WTC11 (cell line): ENCODE data around the gene C13orf46. TPM values are rescaled to one million over a fixed set of nuclear protein-coding genes. Genes with fewer than 3 reads are reported as not detected.

Experiments used
- ATAC-seq: fragments of 200-7000 bp; cut with Tn5 transposase; 2 replicates; pipeline ENCODE4 v1.10.0; 2021; ENCODE audit warnings: mild to moderate bottlenecking, moderate library complexity
- CTCF ChIA-PET: fragments of 300-600 bp; sonication (Branson Sonifier 250); formaldehyde crosslinking; loops from one replicate; lab custom pipeline; 2021; ENCODE audit warnings: antibody characterized with exemption; lab: Charles Lee
- POLR2A ChIA-PET: fragments of 350-600 bp; sonication (Branson Sonifier 250); formaldehyde crosslinking; loops from one replicate; lab custom pipeline; 2021; ENCODE audit warnings: antibody characterized with exemption; lab: Charles Lee
- DNase-seq: peaks from one replicate; pipeline ENCODE4 v3.0.0; 2021; ENCODE audit warnings: low spot score
- H3K27ac Mint-ChIP-seq: 2 replicates; pipeline ENCODE4 v1.8.0; 2021; ENCODE audit warnings: mixed read lengths
- H3K27me3 Mint-ChIP-seq: 2 replicates; pipeline ENCODE4 v1.8.0; 2021; ENCODE audit warnings: low read depth, mild to moderate bottlenecking, moderate library complexity, mixed read lengths
- H3K36me3 Mint-ChIP-seq: 2 replicates; pipeline ENCODE4 v1.8.0; 2021; ENCODE audit warnings: mixed read lengths
- H3K4me1 Mint-ChIP-seq: 2 replicates; pipeline ENCODE4 v1.8.0; 2022; ENCODE audit warnings: mixed read lengths
- H3K4me3 Mint-ChIP-seq: 2 replicates; pipeline ENCODE4 v1.8.0; 2021; ENCODE audit warnings: mild to moderate bottlenecking, moderate library complexity, mixed read lengths
- H3K9me3 Mint-ChIP-seq: 2 replicates; pipeline ENCODE4 v1.8.0; 2021; ENCODE audit warnings: mixed read lengths
- AFF4 ChIP-seq: sonication (generic); formaldehyde crosslinking; IDR thresholded peaks from 2 replicates; pipeline ENCODE4 v1.8.1; 2023; ENCODE audit warnings: mild to moderate bottlenecking, missing genetic modification reagents, borderline replicate concordance
- ATF1 ChIP-seq: sonication (generic); formaldehyde crosslinking; IDR thresholded peaks from 2 replicates; pipeline ENCODE4 v1.8.1; 2023; ENCODE audit warnings: mild to moderate bottlenecking, moderate library complexity, missing genetic modification reagents
- CREM ChIP-seq: sonication (generic); formaldehyde crosslinking; IDR thresholded peaks from 2 replicates; pipeline ENCODE4 v1.8.1; 2022; ENCODE audit warnings: mild to moderate bottlenecking, missing genetic modification reagents, moderate library complexity
- FOXP1 ChIP-seq: sonication (generic); formaldehyde crosslinking; IDR thresholded peaks from 2 replicates; pipeline ENCODE4 v1.8.0; 2022; ENCODE audit warnings: missing genetic modification reagents, mild to moderate bottlenecking, moderate library complexity, borderline replicate concordance
- KAT7 ChIP-seq: sonication (generic); formaldehyde crosslinking; IDR thresholded peaks from 2 replicates; pipeline ENCODE4 v1.8.1; 2023; ENCODE audit warnings: missing genetic modification reagents, mild to moderate bottlenecking, borderline replicate concordance
- NFATC4 ChIP-seq: fragments of 250-450 bp; sonication (Bioruptor Pico); IDR thresholded peaks from 2 replicates; pipeline ENCODE4 v1.9.0; 2021; ENCODE audit warnings: mild to moderate bottlenecking
- NR1H2 ChIP-seq: sonication (generic); formaldehyde crosslinking; IDR thresholded peaks from 2 replicates; pipeline ENCODE4 v1.9.0; 2021; ENCODE audit warnings: mild to moderate bottlenecking, moderate library complexity, missing genetic modification reagents
- NR2C2 ChIP-seq: sonication (generic); formaldehyde crosslinking; IDR thresholded peaks from 2 replicates; pipeline ENCODE4 v1.8.0; 2022; ENCODE audit warnings: mild to moderate bottlenecking, missing genetic modification reagents
- RORB ChIP-seq: fragments of 250-450 bp; sonication (Bioruptor Pico); IDR thresholded peaks from 2 replicates; pipeline ENCODE4 v1.9.0; 2021; ENCODE audit warnings: mild to moderate bottlenecking
- SOX15 ChIP-seq: fragments of 250-450 bp; sonication (Bioruptor Pico); IDR thresholded peaks from 2 replicates; pipeline ENCODE4 v1.9.0; 2021; ENCODE audit warnings: mild to moderate bottlenecking
- SP1 ChIP-seq: sonication (generic); formaldehyde crosslinking; conservative IDR thresholded peaks from 2 replicates; pipeline ENCODE4 v1.8.1; 2022; ENCODE audit warnings: missing genetic modification reagents
- TCF7 ChIP-seq: sonication (generic); formaldehyde crosslinking; IDR thresholded peaks from 2 replicates; pipeline ENCODE4 v1.8.0; 2022; ENCODE audit warnings: mild to moderate bottlenecking, low read depth, missing genetic modification reagents, moderate library complexity
- ZNF219 ChIP-seq: sonication (generic); formaldehyde crosslinking; IDR thresholded peaks from 2 replicates; pipeline ENCODE4 v1.8.0; 2023; ENCODE audit warnings: missing genetic modification reagents, mild to moderate bottlenecking, borderline replicate concordance
- ZNF416 ChIP-seq: fragments of 250-450 bp; sonication (Bioruptor Pico); IDR thresholded peaks from 2 replicates; pipeline ENCODE4 v1.9.0; 2021; ENCODE audit warnings: mild to moderate bottlenecking, inconsistent platforms
- ZNF423 ChIP-seq: fragments of 250-450 bp; sonication (Bioruptor Pico); IDR thresholded peaks from 2 replicates; pipeline ENCODE4 v2.1.2; 2022; ENCODE audit warnings: mild to moderate bottlenecking, moderate library complexity
- ZNF671 ChIP-seq: fragments of 250-450 bp; sonication (Bioruptor Pico); IDR thresholded peaks from 2 replicates; pipeline ENCODE4 v1.8.0; 2021; ENCODE audit warnings: mild to moderate bottlenecking
- total RNA-seq: library from RNA; stranded (reverse); gene quantifications from 3 replicates; pipeline ENCODE4 v1.2.3, GENCODE V29; 2021
- TF ChIP-seq, protein P1 (sequence below): sonication (generic); formaldehyde crosslinking; IDR thresholded peaks from 2 replicates; pipeline ENCODE4 v1.8.1; 2023; ENCODE audit warnings: mild to moderate bottlenecking, missing genetic modification reagents, moderate library complexity
- TF ChIP-seq, protein P2 (sequence below): fragments of 250-450 bp; sonication (Bioruptor Pico); conservative IDR thresholded peaks from 2 replicates; pipeline ENCODE4 v1.9.0; 2021; ENCODE audit warnings: mild to moderate bottlenecking

Gene C13orf46
- total RNA-seq, 1 experiment from 2014 or later: 0.50 TPM

- TF ChIP-seq, protein P1, sequence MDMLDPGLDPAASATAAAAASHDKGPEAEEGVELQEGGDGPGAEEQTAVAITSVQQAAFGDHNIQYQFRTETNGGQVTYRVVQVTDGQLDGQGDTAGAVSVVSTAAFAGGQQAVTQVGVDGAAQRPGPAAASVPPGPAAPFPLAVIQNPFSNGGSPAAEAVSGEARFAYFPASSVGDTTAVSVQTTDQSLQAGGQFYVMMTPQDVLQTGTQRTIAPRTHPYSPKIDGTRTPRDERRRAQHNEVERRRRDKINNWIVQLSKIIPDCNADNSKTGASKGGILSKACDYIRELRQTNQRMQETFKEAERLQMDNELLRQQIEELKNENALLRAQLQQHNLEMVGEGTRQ (CRISPR knock-in tag): no peak
Measured at GRCh38 chr13:113965968-113966884, 7.7 kb downstream of the C13orf46 start (continued).

DNA sequence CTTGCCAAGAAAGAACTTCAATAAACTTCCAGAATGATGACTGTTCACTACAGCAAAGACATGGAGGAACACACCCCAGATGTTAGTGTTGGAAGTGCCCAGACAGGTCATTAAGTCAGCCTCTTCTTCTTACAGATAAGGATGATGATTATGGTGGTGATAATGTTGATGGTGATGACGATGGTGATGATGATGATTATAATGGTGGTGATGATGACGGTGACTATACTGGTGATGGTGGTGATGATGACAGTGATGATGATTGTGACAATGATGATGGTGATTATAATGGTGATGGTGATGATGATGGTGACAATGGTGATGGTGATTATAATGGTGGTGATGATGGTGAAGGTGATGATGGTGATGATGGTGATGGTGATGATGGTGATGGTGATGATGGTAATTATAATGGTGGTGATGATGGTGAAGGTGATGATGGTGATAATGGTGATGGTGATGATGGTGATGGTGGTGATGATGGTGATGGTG, 8.4 kb downstream of the C13orf46 start:
- ATAC-seq: no peak
- Mint-ChIP-seq H3K4me3 (no peak overlapping the region), H3K4me1 (no peaks in the 10 kb centered on the region), H3K27me3 (peaks cover 9% of the 10 kb centered on the region)
- DNase-seq: no peak
- CTCF ChIA-PET: no interaction called here
- POLR2A ChIA-PET: no interaction called here
- TF ChIP-seq ZNF416 (CRISPR knock-in tag) (no peak), NFATC4 (no peak), ZNF671 (CRISPR knock-in tag) (no peak), NR1H2 (no peak), ATF1 (CRISPR knock-in tag) (no peak), ZNF423 (CRISPR knock-in tag) (no peak), NR2C2 (CRISPR knock-in tag) (no peak), SP1 (CRISPR knock-in tag) (no peak)
- TF ChIP-seq, all 79 proteins: peak for 0
- Mint-ChIP-seq H3K9me3 (peaks cover 16% of the 10 kb centered on the region), H3K36me3 (peaks cover 13% of the 10 kb centered on the region), H3K27ac (no peak overlapping the region)

DNA sequence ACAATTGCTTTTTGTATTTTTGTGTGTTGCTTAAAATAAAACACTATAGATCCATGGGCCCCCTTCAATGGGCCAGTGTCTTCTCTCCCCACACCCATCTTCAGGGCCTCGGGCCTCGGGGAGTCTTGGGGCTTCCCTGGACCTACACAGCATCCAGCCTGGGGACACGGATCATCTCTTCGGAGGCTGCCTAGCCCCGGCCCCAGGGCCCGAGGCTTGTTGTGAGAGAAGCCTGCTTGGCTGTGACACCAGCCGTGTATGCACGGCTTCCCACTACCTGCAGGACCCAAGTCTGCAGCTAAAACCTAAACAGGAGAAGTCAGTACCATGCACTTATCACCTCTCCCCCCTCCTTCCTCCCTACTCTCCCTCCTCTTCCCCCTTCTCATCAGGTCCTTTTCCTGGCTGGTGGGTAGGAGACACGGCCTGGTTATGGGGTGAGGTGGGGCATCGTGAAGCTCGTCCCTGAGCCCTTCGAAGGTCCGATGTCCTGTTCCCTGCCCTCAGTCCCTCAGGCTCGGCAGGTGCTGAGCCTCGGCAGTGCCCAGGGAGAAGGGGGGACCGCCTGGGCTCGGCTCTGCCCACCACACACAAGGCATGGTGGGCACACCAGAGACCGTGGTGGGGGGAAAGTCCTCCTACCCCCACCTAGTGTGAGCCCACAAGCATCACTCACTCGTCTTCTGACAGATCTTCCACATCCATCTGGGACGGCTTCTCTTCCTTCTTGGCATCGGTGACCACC, 9.5 kb downstream of the C13orf46 start:
- TF ChIP-seq AFF4: no peak
- TF ChIP-seq ZNF423 (CRISPR knock-in tag): no peak
- TF ChIP-seq ZNF219 (CRISPR knock-in tag): no peak
- no peak for TF ChIP-seq FOXP1 (CRISPR knock-in tag)
- Mint-ChIP-seq H3K4me1 (no peaks in the 10 kb centered on the region), H3K4me3 (no peak overlapping the region), H3K27me3 (peaks cover 14% of the 10 kb centered on the region), H3K36me3 (peaks cover 21% of the 10 kb centered on the region), H3K27ac (no peak overlapping the region), H3K9me3 (peaks cover 23% of the 10 kb centered on the region)
- DNase-seq (no peak), ATAC-seq (no peak)
- ChIA-PET CTCF (no interaction called here), POLR2A (no interaction called here)

GRCh38 chr13:113963376-113963775, 10.5 kb downstream of the C13orf46 start:
- Mint-ChIP-seq H3K4me1 (no peaks in the 10 kb centered on the region), H3K27me3 (peaks cover 21% of the 10 kb centered on the region), H3K27ac (no peak overlapping the region), H3K9me3 (peaks cover 32% of the 10 kb centered on the region), H3K36me3 (peaks cover 29% of the 10 kb centered on the region), H3K4me3 (no peak overlapping the region)
- ATAC-seq (no peak), DNase-seq (no peak)
- CTCF ChIA-PET: no interaction called here
- TF ChIP-seq FOXP1 (CRISPR knock-in tag) (no peak), KAT7 (no peak), SOX15 (CRISPR knock-in tag) (no peak), ZNF423 (CRISPR knock-in tag) (no peak), ATF1 (CRISPR knock-in tag) (no peak), TCF7 (CRISPR knock-in tag) (no peak), CREM (CRISPR knock-in tag) (no peak), RORB (no peak)
- TF ChIP-seq, protein P2, sequence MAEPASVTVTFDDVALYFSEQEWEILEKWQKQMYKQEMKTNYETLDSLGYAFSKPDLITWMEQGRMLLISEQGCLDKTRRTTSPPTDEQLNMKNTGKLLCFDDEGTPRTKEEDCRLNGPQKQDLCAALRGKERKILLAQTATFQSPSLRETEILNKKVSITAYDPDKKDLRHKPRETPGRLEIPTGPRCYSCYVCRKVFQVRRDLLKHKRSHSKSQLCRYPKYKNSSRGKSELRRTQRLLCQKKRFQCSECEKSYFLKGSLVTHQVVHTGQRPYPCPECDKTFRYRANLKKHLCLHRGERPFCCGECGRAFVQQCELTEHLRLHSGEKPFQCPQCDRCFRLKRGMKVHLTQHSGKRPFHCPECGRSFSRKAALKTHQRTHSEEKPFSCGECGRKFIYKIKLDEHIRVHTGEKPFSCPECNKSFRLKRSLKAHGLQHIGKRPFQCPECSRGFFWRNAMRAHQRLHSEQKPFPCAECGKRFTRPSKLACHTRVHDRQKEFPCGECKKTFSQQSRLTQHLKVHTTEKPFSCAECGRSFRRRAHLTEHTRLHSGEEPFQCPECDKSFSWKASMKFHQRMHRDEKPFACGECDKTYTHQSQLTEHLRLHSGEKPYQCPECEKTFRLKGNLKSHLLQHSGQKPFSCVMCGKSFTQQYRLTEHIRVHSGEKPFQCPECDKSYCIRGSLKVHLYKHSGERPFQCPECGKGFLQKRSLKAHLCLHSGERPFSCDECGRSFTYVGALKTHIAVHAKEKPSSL (CRISPR knock-in tag): no peak
- POLR2A ChIA-PET: interaction anchor here (0.6 kb wide), 1 partner anchor 101 kb away, joined by 3 read pairs; no protein-coding TSS in a partner anchor
